ENCODE measurements around the gene HECTD4.
"Not testable (repeated sequence)": the region's sequence is repeated elsewhere in the genome, so short reads cannot be mapped to it uniquely, and the experiment has no call there.

HECTD4 gene

GRCh38 chr12:112389922-112390654, 7.9 kb upstream of the HECTD4 start:
- H3K18ac ChIP-seq (ENCODE audit: low read length); H3K9ac ChIP-seq (ENCODE audit: low read depth, low read length, poor library complexity); H3K14ac ChIP-seq (ENCODE audit: low read length); H2AFZ ChIP-seq (ENCODE audit: low read length); H3K4ac ChIP-seq (ENCODE audit: low read length); H3K27ac ChIP-seq (replicated peaks; ENCODE audit: low read length); H2AK5ac ChIP-seq (ENCODE audit: low read depth, low read length); H4K8ac ChIP-seq (ENCODE audit: low read depth, low read length); H3K27me3 ChIP-seq (ENCODE audit: control insufficient read depth in 3 of 3, insufficient read depth in 3 of 3, low read depth in 1 of 3, low read length in 3 of 3); H3K4me3 ChIP-seq (ENCODE audit: low read length in 2 of 2); DNase-seq (ENCODE audit: low spot score); H3K23ac ChIP-seq (ENCODE audit: low read depth, low read length, poor library complexity); H3K79me1 ChIP-seq (ENCODE audit: low read depth, low read length); H4K91ac ChIP-seq (ENCODE audit: low read depth, low read length, poor library complexity); H3K36me3 ChIP-seq (replicated peaks in 1 of 2; ENCODE audit: control insufficient read depth in 2 of 2, insufficient read depth in 2 of 2, low read length in 2 of 2); H3K4me1 ChIP-seq (ENCODE audit: control insufficient read depth in 2 of 2, insufficient read depth in 1 of 2, low read depth in 1 of 2, low read length in 2 of 2); H3K9me3 ChIP-seq (replicated peaks in 1 of 2; ENCODE audit: control insufficient read depth in 2 of 2, insufficient read depth in 1 of 2, low read depth in 1 of 2, low read length in 2 of 2); H2BK15ac ChIP-seq (ENCODE audit: low read length); H3K4me2 ChIP-seq (ENCODE audit: insufficient read depth, low read length, poor library complexity, severe bottlenecking); H2BK120ac ChIP-seq (ENCODE audit: low read depth, low read length); H2BK12ac ChIP-seq (ENCODE audit: low read length); H2BK5ac ChIP-seq (ENCODE audit: low read length): not testable (repeated sequence)
- WGBS, 2 donors (ENCODE audit: extremely low coverage in 2 of 2, insufficient read length in 2 of 2, insufficient replicate concordance in 1 of 2), result no CpG with 5 or more reads among the region's 4 CpGs

GRCh38 chr12:112389228-112389627, 7.0 kb upstream of the HECTD4 start:
- H3K4me3 ChIP-seq (ENCODE audit: low read length in 2 of 2), result no peak overlapping the region
- H2BK12ac ChIP-seq (ENCODE audit: low read length), result no peak overlapping the region
- no peak overlapping the region for H2BK15ac ChIP-seq (ENCODE audit: low read length)
- no peak overlapping the region for H3K4ac ChIP-seq (ENCODE audit: low read length)
- H3K9me3 ChIP-seq (replicated peaks in 1 of 2; ENCODE audit: control insufficient read depth in 2 of 2, insufficient read depth in 1 of 2, low read depth in 1 of 2, low read length in 2 of 2), result no peaks in the 10 kb centered on the region
- no peak overlapping the region for H3K4me2 ChIP-seq (ENCODE audit: insufficient read depth, low read length, poor library complexity, severe bottlenecking)
- H3K23ac ChIP-seq (ENCODE audit: low read depth, low read length, poor library complexity), result no peak overlapping the region
- no peak overlapping the region for H2AFZ ChIP-seq (ENCODE audit: low read length)
- peaks cover 0 to 2% of the 10 kb centered on the region in 2 donors for H3K4me1 ChIP-seq (ENCODE audit: control insufficient read depth in 2 of 2, insufficient read depth in 1 of 2, low read depth in 1 of 2, low read length in 2 of 2)
- no peak overlapping the region for H3K9ac ChIP-seq (ENCODE audit: low read depth, low read length, poor library complexity)
- no peaks in the 10 kb centered on the region for H3K79me1 ChIP-seq (ENCODE audit: low read depth, low read length)
- H4K91ac ChIP-seq (ENCODE audit: low read depth, low read length, poor library complexity), result no peak overlapping the region
- H3K14ac ChIP-seq (ENCODE audit: low read length), result no peak overlapping the region
- H3K27ac ChIP-seq (replicated peaks; ENCODE audit: low read length), result no peak overlapping the region
- WGBS, 2 donors (ENCODE audit: extremely low coverage in 2 of 2, insufficient read length in 2 of 2, insufficient replicate concordance in 1 of 2), result no CpG with 5 or more reads among the region's 4 CpGs
- H3K27me3 ChIP-seq (ENCODE audit: control insufficient read depth in 3 of 3, insufficient read depth in 3 of 3, low read depth in 1 of 3, low read length in 3 of 3), result no peaks in the 10 kb centered on the region
- no peak overlapping the region for H3K18ac ChIP-seq (ENCODE audit: low read length)
- no peak overlapping the region for H2BK120ac ChIP-seq (ENCODE audit: low read depth, low read length)
- no peak overlapping the region for H2BK5ac ChIP-seq (ENCODE audit: low read length)
- H3K36me3 ChIP-seq (replicated peaks in 1 of 2; ENCODE audit: control insufficient read depth in 2 of 2, insufficient read depth in 2 of 2, low read length in 2 of 2), result no peaks in the 10 kb centered on the region
- no peak overlapping the region for H2AK5ac ChIP-seq (ENCODE audit: low read depth, low read length)
- no peak overlapping the region for H4K8ac ChIP-seq (ENCODE audit: low read depth, low read length)
- DNase-seq (ENCODE audit: low spot score), result no peak

GRCh38 chr12:112386726-112387125, 4.5 kb upstream of the HECTD4 start:
- Histone ChIP-seq H2BK15ac (ENCODE audit: low read length) (no peak overlapping the region), H3K4me1 (ENCODE audit: control insufficient read depth in 2 of 2, insufficient read depth in 1 of 2, low read depth in 1 of 2, low read length in 2 of 2) (peaks cover 2 to 3% of the 10 kb centered on the region in 2 donors), H3K4me2 (ENCODE audit: insufficient read depth, low read length, poor library complexity, severe bottlenecking) (no peak overlapping the region), H3K9me3 (replicated peaks in 1 of 2; ENCODE audit: control insufficient read depth in 2 of 2, insufficient read depth in 1 of 2, low read depth in 1 of 2, low read length in 2 of 2) (no peaks in the 10 kb centered on the region), H4K8ac (ENCODE audit: low read depth, low read length) (no peak overlapping the region), H3K4ac (ENCODE audit: low read length) (no peak overlapping the region), H3K27me3 (ENCODE audit: control insufficient read depth in 3 of 3, insufficient read depth in 3 of 3, low read depth in 1 of 3, low read length in 3 of 3) (no peaks in the 10 kb centered on the region), H3K27ac (replicated peaks; ENCODE audit: low read length) (no peak overlapping the region), H3K23ac (ENCODE audit: low read depth, low read length, poor library complexity) (no peak overlapping the region), H2BK12ac (ENCODE audit: low read length) (no peak overlapping the region), H3K14ac (ENCODE audit: low read length) (no peak overlapping the region), H2AK5ac (ENCODE audit: low read depth, low read length) (no peak overlapping the region), H3K9ac (ENCODE audit: low read depth, low read length, poor library complexity) (no peak overlapping the region), H2BK120ac (ENCODE audit: low read depth, low read length) (no peak overlapping the region), H2BK5ac (ENCODE audit: low read length) (no peak overlapping the region), H3K79me1 (ENCODE audit: low read depth, low read length) (no peaks in the 10 kb centered on the region), H3K36me3 (replicated peaks in 1 of 2; ENCODE audit: control insufficient read depth in 2 of 2, insufficient read depth in 2 of 2, low read length in 2 of 2) (no peaks in the 10 kb centered on the region), H3K18ac (ENCODE audit: low read length) (no peak overlapping the region), H3K4me3 (ENCODE audit: low read length in 2 of 2) (no peak overlapping the region), H2AFZ (ENCODE audit: low read length) (peak overlapping the region; percentile 73), H4K91ac (ENCODE audit: low read depth, low read length, poor library complexity) (no peak overlapping the region)
- WGBS, 2 donors (ENCODE audit: extremely low coverage in 2 of 2, insufficient read length in 2 of 2, insufficient replicate concordance in 1 of 2), result no CpG with 5 or more reads among the region's 3 CpGs
- no peak for DNase-seq (ENCODE audit: low spot score)

- no peaks in the 10 kb centered on the region for H3K36me3 ChIP-seq (replicated peaks in 1 of 2; ENCODE audit: control insufficient read depth in 2 of 2, insufficient read depth in 2 of 2, low read length in 2 of 2)
- H2BK15ac ChIP-seq (ENCODE audit: low read length), result no peak overlapping the region
- H3K4ac ChIP-seq (ENCODE audit: low read length), result no peak overlapping the region
- no peak overlapping the region for H4K8ac ChIP-seq (ENCODE audit: low read depth, low read length)
- peaks cover 4 to 7% of the 10 kb centered on the region in 2 donors for H3K4me1 ChIP-seq (ENCODE audit: control insufficient read depth in 2 of 2, insufficient read depth in 1 of 2, low read depth in 1 of 2, low read length in 2 of 2)
- peaks cover under 1% of the 10 kb centered on the region for H3K79me1 ChIP-seq (ENCODE audit: low read depth, low read length)
- WGBS, 2 donors (ENCODE audit: extremely low coverage in 2 of 2, insufficient read length in 2 of 2, insufficient replicate concordance in 1 of 2), result no CpG with 5 or more reads among the region's 11 CpGs
- no peak overlapping the region for H2BK120ac ChIP-seq (ENCODE audit: low read depth, low read length)
- no peak overlapping the region for H3K4me2 ChIP-seq (ENCODE audit: insufficient read depth, low read length, poor library complexity, severe bottlenecking)
- no peak overlapping the region for H3K18ac ChIP-seq (ENCODE audit: low read length)
- no peak overlapping the region for H4K91ac ChIP-seq (ENCODE audit: low read depth, low read length, poor library complexity)
- no peak overlapping the region for H2BK5ac ChIP-seq (ENCODE audit: low read length)
- no peak for DNase-seq (ENCODE audit: low spot score)
- H3K27ac ChIP-seq (replicated peaks; ENCODE audit: low read length), result no peak overlapping the region
- H2AFZ ChIP-seq (ENCODE audit: low read length), result peak overlapping the region; percentile 99
- H3K27me3 ChIP-seq (ENCODE audit: control insufficient read depth in 3 of 3, insufficient read depth in 3 of 3, low read depth in 1 of 3, low read length in 3 of 3), result no peaks in the 10 kb centered on the region
- H3K14ac ChIP-seq (ENCODE audit: low read length), result no peak overlapping the region
- no peak overlapping the region for H2BK12ac ChIP-seq (ENCODE audit: low read length)
- H3K9me3 ChIP-seq (replicated peaks in 1 of 2; ENCODE audit: control insufficient read depth in 2 of 2, insufficient read depth in 1 of 2, low read depth in 1 of 2, low read length in 2 of 2), result no peaks in the 10 kb centered on the region
- no peak overlapping the region for H3K9ac ChIP-seq (ENCODE audit: low read depth, low read length, poor library complexity)
- no peak overlapping the region for H2AK5ac ChIP-seq (ENCODE audit: low read depth, low read length)
- H3K23ac ChIP-seq (ENCODE audit: low read depth, low read length, poor library complexity), result no peak overlapping the region
- H3K4me3 ChIP-seq (ENCODE audit: low read length in 2 of 2), result peak overlapping the region in 1 of 2 donors; percentile 57
These were observed 635 bp upstream of the HECTD4 start for GRCh38 chr12:112382866-112383265.

Measured in neuronal stem cell (in vitro differentiated cells).